ENCODE measurements around the gene SFSWAP.

Gene SFSWAP

GRCh38 chr12:131785763-131786330 lies 75.0 kb downstream of the SFSWAP start:
- Histone ChIP-seq H3K27me3 (ENCODE audit: control insufficient read depth, insufficient read depth, low read length) (no peaks in the 10 kb centered on the region), H3K27ac (no peak overlapping the region), H3K4me1 (peaks cover 6% of the 10 kb centered on the region), H3K79me2 (no peaks in the 10 kb centered on the region), H3K36me3 (ENCODE audit: control insufficient read depth, insufficient read depth, low read length) (no peaks in the 10 kb centered on the region), H3K9me3 (ENCODE audit: control insufficient read depth, low read length) (no peaks in the 10 kb centered on the region), H3K4me2 (ENCODE audit: low read length) (no peak overlapping the region), H3K4me3 (ENCODE audit: low read depth, low read length) (no peak overlapping the region), H2AFZ (no peak overlapping the region), H3K9ac (no peak overlapping the region)
- TF ChIP-seq CTCF (IDR thresholded peaks at IDR 0.05) = no peak

- Histone ChIP-seq H3K27me3 (ENCODE audit: control insufficient read depth, insufficient read depth, low read length) (no peaks in the 10 kb centered on the region), H3K9me3 (ENCODE audit: control insufficient read depth, low read length) (no peaks in the 10 kb centered on the region), H3K4me1 (peaks cover 6% of the 10 kb centered on the region), H3K9ac (no peak overlapping the region), H3K4me2 (ENCODE audit: low read length) (no peak overlapping the region), H3K36me3 (ENCODE audit: control insufficient read depth, insufficient read depth, low read length) (no peaks in the 10 kb centered on the region), H3K27ac (no peak overlapping the region), H3K4me3 (ENCODE audit: low read depth, low read length) (no peak overlapping the region), H2AFZ (no peak overlapping the region), H3K79me2 (no peaks in the 10 kb centered on the region)
- TF ChIP-seq CTCF (IDR thresholded peaks at IDR 0.05) = no peak
Measured at GRCh38 chr12:131786331-131786730, 75.4 kb downstream of the SFSWAP start.

GRCh38 chr12:131787143-131787660 lies 76.3 kb downstream of the SFSWAP start:
- Histone ChIP-seq H3K36me3 (ENCODE audit: control insufficient read depth, insufficient read depth, low read length) (no peaks in the 10 kb centered on the region), H3K9ac (no peak overlapping the region), H3K4me2 (ENCODE audit: low read length) (no peak overlapping the region), H2AFZ (no peak overlapping the region), H3K79me2 (peaks cover 2% of the 10 kb centered on the region), H3K4me3 (ENCODE audit: low read depth, low read length) (no peak overlapping the region), H3K27ac (no peak overlapping the region), H3K27me3 (ENCODE audit: control insufficient read depth, insufficient read depth, low read length) (no peaks in the 10 kb centered on the region), H3K9me3 (ENCODE audit: control insufficient read depth, low read length) (no peaks in the 10 kb centered on the region), H3K4me1 (peaks cover 6% of the 10 kb centered on the region)
- no peak for TF ChIP-seq CTCF (IDR thresholded peaks at IDR 0.05)

- Histone ChIP-seq H3K4me2 (ENCODE audit: low read length) (no peak overlapping the region), H3K79me2 (peaks cover 2% of the 10 kb centered on the region), H3K9ac (no peak overlapping the region), H3K9me3 (ENCODE audit: control insufficient read depth, low read length) (no peaks in the 10 kb centered on the region), H3K27ac (no peak overlapping the region), H2AFZ (no peak overlapping the region), H3K27me3 (ENCODE audit: control insufficient read depth, insufficient read depth, low read length) (no peaks in the 10 kb centered on the region), H3K4me3 (ENCODE audit: low read depth, low read length) (no peak overlapping the region), H3K4me1 (peaks cover 6% of the 10 kb centered on the region), H3K36me3 (ENCODE audit: control insufficient read depth, insufficient read depth, low read length) (no peaks in the 10 kb centered on the region)
- no peak for TF ChIP-seq CTCF (IDR thresholded peaks at IDR 0.05)
Measured at GRCh38 chr12:131788070-131788469, 77.2 kb downstream of the SFSWAP start.

- Histone ChIP-seq H3K4me3 (ENCODE audit: low read depth, low read length) (no peak overlapping the region), H3K9ac (no peak overlapping the region), H3K27me3 (ENCODE audit: control insufficient read depth, insufficient read depth, low read length) (no peaks in the 10 kb centered on the region), H3K79me2 (peaks cover 2% of the 10 kb centered on the region), H3K36me3 (ENCODE audit: control insufficient read depth, insufficient read depth, low read length) (no peaks in the 10 kb centered on the region), H3K27ac (no peak overlapping the region), H3K4me1 (peaks cover under 1% of the 10 kb centered on the region), H3K9me3 (ENCODE audit: control insufficient read depth, low read length) (no peaks in the 10 kb centered on the region), H2AFZ (no peak overlapping the region), H3K4me2 (ENCODE audit: low read length) (no peak overlapping the region)
- TF ChIP-seq CTCF (IDR thresholded peaks at IDR 0.05) = no peak
Measured at GRCh38 chr12:131789638-131790037, 78.7 kb downstream of the SFSWAP start.
